Retinal pigment epithelial cell (primary cell): ENCODE measurements around the gene DYNC1H1.
"Not testable (repeated sequence)": the region's sequence is repeated elsewhere in the genome, so short reads cannot be mapped to it uniquely, and the experiment has no call there.

Source experiments
- DNase-seq: peaks from one replicate; pipeline ENCODE4 v3.0.0-alpha.2; 2010; ENCODE audit warnings: low read depth
- H3K4me3 ChIP-seq: 2 replicates; pipeline ENCODE4 v1.5.1; 2011; ENCODE audit warnings: mild to moderate bottlenecking, low read length, control low read depth, moderate library complexity
- CTCF ChIP-seq: conservative IDR thresholded peaks from 2 replicates; pipeline ENCODE4 v1.5.1; 2011; ENCODE audit warnings: low read depth, low read length, control low read depth, inconsistent platforms

DYNC1H1 gene

GRCh38 chr14:102077382-102077709, 113.0 kb downstream of the DYNC1H1 start:
- no peak for TF ChIP-seq CTCF
- DNase-seq, result no peak
- H3K4me3 ChIP-seq, result no peak overlapping the region

- H3K4me3 ChIP-seq, DNase-seq: not testable (repeated sequence)
Measured at GRCh38 chr14:102078361-102078791, 114.0 kb downstream of the DYNC1H1 start.

DNA sequence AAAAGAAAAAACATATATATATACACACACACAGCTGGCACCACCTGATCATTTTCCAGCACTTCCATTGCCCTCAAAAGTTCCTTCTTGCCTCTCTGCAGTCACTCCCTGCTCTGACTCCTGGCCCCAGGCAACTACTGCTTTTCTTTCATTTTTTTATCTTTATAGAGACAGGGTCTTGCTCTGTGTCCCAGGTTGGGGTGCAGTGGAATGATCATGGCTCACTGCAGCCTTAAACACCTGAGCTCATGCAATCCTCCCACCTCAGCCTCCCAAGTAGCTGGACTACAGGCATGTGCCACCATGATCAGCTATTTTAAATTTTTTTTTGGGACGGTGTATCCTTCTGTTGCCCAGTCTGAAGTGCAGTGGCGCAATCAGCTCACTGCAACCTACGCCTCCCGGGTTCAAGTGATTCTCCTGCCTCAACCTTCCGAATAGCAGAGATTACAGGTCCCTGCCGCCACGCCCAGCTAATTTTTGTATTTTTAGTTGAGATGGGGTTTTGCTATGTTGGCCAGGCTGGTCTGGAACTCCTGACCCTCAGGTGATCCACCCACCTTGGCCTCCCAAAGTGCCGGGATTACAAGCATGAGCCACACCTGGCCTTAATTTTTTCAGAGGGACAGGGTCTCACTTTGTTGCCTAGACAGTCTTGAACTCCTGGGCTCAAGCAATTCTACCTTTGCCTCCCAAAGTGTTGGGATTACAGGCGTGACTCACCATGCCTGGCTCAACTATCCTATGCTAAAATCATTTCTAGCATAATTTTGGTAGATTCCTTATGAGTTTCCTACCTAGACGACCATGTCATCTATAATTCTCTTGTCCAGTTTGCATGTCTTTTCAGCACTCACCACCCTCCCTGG, 114.7 kb downstream of the DYNC1H1 start:
- no peak for TF ChIP-seq CTCF
- DNase-seq, result no peak
- H3K4me3 ChIP-seq, result no peak overlapping the region

GRCh38 chr14:102079700-102079979, 115.3 kb downstream of the DYNC1H1 start:
- no peak for TF ChIP-seq CTCF
- H3K4me3 ChIP-seq, result no peak overlapping the region
- DNase-seq, result no peak

- no peak for TF ChIP-seq CTCF
- H3K4me3 ChIP-seq, result no peak overlapping the region
- DNase-seq, result no peak
Measured at GRCh38 chr14:102080183-102081080, 116.1 kb downstream of the DYNC1H1 start.

DNA sequence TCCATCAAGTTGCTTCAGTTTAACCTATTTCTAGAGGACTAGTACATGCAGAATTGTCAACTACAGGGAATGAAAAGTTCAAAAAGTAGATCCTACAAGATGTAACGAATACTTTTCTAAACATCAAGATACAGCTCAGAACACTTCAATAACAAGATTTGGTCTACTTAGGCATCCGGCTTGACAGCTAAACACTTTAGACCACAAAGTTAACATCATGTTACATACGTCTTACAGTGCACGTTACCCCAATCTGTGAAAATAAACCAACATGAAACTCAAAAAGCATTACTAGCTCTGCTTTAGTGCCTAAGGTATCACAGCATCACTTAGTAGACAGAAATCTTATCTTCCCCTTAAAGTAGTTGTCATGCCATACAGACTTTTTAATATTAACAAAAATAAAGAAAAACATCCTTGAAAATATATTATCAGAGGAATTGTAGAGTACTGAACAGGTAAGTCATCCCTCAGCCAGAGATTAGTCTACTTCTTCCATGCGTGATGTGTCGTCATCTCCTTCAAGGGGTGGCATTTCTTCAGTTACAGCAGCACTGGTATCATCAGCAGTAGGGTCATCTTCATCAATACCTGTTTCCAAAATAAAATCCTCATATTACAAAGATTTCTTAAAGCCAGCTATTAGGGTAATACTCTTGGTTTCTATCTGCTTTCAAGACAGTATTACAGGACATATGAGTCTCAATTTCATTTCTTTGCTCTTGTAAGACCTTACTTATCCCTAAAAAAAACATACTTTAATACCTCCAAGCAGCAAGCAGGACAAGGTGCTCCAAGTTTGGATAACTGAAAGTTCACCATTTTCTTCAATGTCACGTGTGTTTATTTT, 117.1 kb downstream of the DYNC1H1 start:
- TF ChIP-seq CTCF, result no peak
- no peak overlapping the region for H3K4me3 ChIP-seq
- DNase-seq, result no peak

GRCh38 chr14:102084522-102084921, 120.1 kb downstream of the DYNC1H1 start:
- DNase-seq, result not testable (repeated sequence)
- peak overlapping the region; percentile 65 for H3K4me3 ChIP-seq
